A673 (cell line): ENCODE data around the gene TGM5. TPM values are rescaled to one million over a fixed set of nuclear protein-coding genes. Genes with fewer than 3 reads are reported as not detected.

Experiments
- BruUV-seq: library from RNA; stranded (reverse); fragments of 400-500 nt; replicated peaks from 2 replicates; lab custom pipeline; 2021; lab: Mats Ljungman, UMichigan
- CTCF ChIA-PET: fragments of 300-600 bp; sonication (Branson Sonifier 250); formaldehyde crosslinking; loops from one replicate; lab custom pipeline; 2022; ENCODE audit warnings: antibody characterized with exemption; lab: Charles Lee
- POLR2A ChIA-PET: fragments of 300-600 bp; sonication (Branson Sonifier 250); formaldehyde crosslinking; loops from one replicate; lab custom pipeline; 2022; ENCODE audit warnings: antibody characterized with exemption; ENCODE audit not compliant: low non-redundant PET; lab: Charles Lee
- DNase-seq: peaks from one replicate; pipeline ENCODE4 v3.0.0-alpha.2; 2015; ENCODE audit warnings: low spot score
- H3K27ac ChIP-seq: fragments of 200-600 bp; sonication (generic); 2 replicates; pipeline ENCODE4 v1.5.1; 2016; ENCODE audit warnings: mixed run types, low read depth, mild to moderate bottlenecking, mixed read lengths, antibody characterized with exemption, low read length; ENCODE audit not compliant: poor library complexity, severe bottlenecking
- H3K27me3 ChIP-seq: fragments of 200-600 bp; sonication (generic); replicated peaks from 2 replicates; pipeline ENCODE4 v1.6.1; 2017; ENCODE audit warnings: mixed run types, low read depth, mild to moderate bottlenecking, mixed read lengths, antibody characterized with exemption, low read length; ENCODE audit not compliant: insufficient read depth, poor library complexity
- H3K36me3 ChIP-seq: fragments of 200-600 bp; sonication (generic); 2 replicates; pipeline ENCODE4 v1.6.1; 2016; ENCODE audit warnings: mixed run types, mild to moderate bottlenecking, mixed read lengths, antibody characterized with exemption, low read length; ENCODE audit not compliant: insufficient read depth, poor library complexity, severe bottlenecking
- H3K4me1 ChIP-seq: fragments of 200-600 bp; sonication (generic); 2 replicates; pipeline ENCODE4 v1.6.1; 2017; ENCODE audit warnings: mixed run types, mild to moderate bottlenecking, mixed read lengths, antibody characterized with exemption, low read length; ENCODE audit not compliant: insufficient read depth, poor library complexity, severe bottlenecking
- H3K4me3 ChIP-seq: fragments of 200-600 bp; sonication (generic); 2 replicates; pipeline ENCODE4 v1.5.1; 2016; ENCODE audit warnings: low read depth, mixed run types, mild to moderate bottlenecking, mixed read lengths, low read length; ENCODE audit not compliant: poor library complexity, severe bottlenecking
- H3K9me3 ChIP-seq: fragments of 200-600 bp; sonication (generic); 2 replicates; pipeline ENCODE4 v1.6.1; 2016; ENCODE audit warnings: mixed run types, low read depth, mild to moderate bottlenecking, mixed read lengths, antibody characterized with exemption, low read length; ENCODE audit not compliant: poor library complexity, severe bottlenecking
- CTCF ChIP-seq: fragments of 300-800, 200-600 bp; sonication (generic); conservative IDR thresholded peaks from 2 replicates; pipeline ENCODE4 v1.5.1; 2017; ENCODE audit warnings: low read depth, mild to moderate bottlenecking, antibody characterized with exemption, low read length, moderate library complexity, mixed read lengths
- EZH2 ChIP-seq: fragments of 200-600 bp; sonication (generic); IDR thresholded peaks from 2 replicates; pipeline ENCODE4 v1.6.1; 2017; ENCODE audit warnings: borderline replicate concordance, low read depth, mild to moderate bottlenecking, mixed read lengths, antibody characterized with exemption, low read length; ENCODE audit not compliant: poor library complexity, severe bottlenecking
- intact Hi-C: fragments of 100-400 bp; cut with micrococcal nuclease; formaldehyde crosslinking; loops from one replicate; pipeline ENCODE4 v1.10.0; 2022; ENCODE audit not compliant: unreplicated experiment
- total RNA-seq: library from RNA; stranded (reverse); gene quantifications from 2 replicates; pipeline ENCODE4 v1.2.3, GENCODE V29; 2021

Gene TGM5
- total RNA-seq, 1 experiment from 2014 or later: not detected

- H3K4me1 ChIP-seq: no peaks in the 10 kb centered on the region
- ChIA-PET CTCF (interaction anchor here (1.1 kb wide), 1 partner anchor 8 kb away, joined by 4 read pairs; no protein-coding TSS in a partner anchor), POLR2A (no interaction called here)
- TF ChIP-seq CTCF (no peak), EZH2 (no peak)
- intact Hi-C loops: no loop called here
- no peak for DNase-seq
- H3K27me3 ChIP-seq: no peaks in the 10 kb centered on the region
- H3K4me3 ChIP-seq: no peak overlapping the region
- H3K9me3 ChIP-seq: no peaks in the 10 kb centered on the region
- BruUV-seq: no TSS peak
- no peaks in the 10 kb centered on the region for H3K36me3 ChIP-seq
- no peak overlapping the region for H3K27ac ChIP-seq
These were observed 54.4 kb downstream of the TGM5 start for GRCh38 chr15:43212299-43212698.

GRCh38 chr15:43211224-43211735 is 55.4 kb downstream of the TGM5 start:
- intact Hi-C loops: no loop called here
- ChIA-PET CTCF (interaction anchor here (1.2 kb wide), 1 partner anchor 14 kb away, joined by 4 read pairs; no protein-coding TSS in a partner anchor), POLR2A (interaction anchor here (0.6 kb wide), 1 partner anchor 104 kb away, joined by 3 read pairs; no protein-coding TSS in a partner anchor)
- no TSS peak for BruUV-seq
- Histone ChIP-seq H3K27ac (no peak overlapping the region), H3K4me3 (no peak overlapping the region), H3K36me3 (no peaks in the 10 kb centered on the region), H3K4me1 (no peaks in the 10 kb centered on the region), H3K27me3 (no peaks in the 10 kb centered on the region), H3K9me3 (no peaks in the 10 kb centered on the region)
- TF ChIP-seq EZH2 (no peak), CTCF (no peak)
- no peak for DNase-seq

- Histone ChIP-seq H3K9me3 (no peaks in the 10 kb centered on the region), H3K4me1 (no peaks in the 10 kb centered on the region), H3K27me3 (no peaks in the 10 kb centered on the region), H3K4me3 (no peak overlapping the region), H3K36me3 (no peaks in the 10 kb centered on the region), H3K27ac (no peak overlapping the region)
- TF ChIP-seq CTCF (no peak), EZH2 (no peak)
- POLR2A ChIA-PET: interaction anchor here (0.6 kb wide), 1 partner anchor 103 kb away, joined by 3 read pairs; no protein-coding TSS in a partner anchor
- CTCF ChIA-PET: interaction anchor here (1.2 kb wide), 1 partner anchor 15 kb away, joined by 4 read pairs; no protein-coding TSS in a partner anchor
- intact Hi-C loops: no loop called here
- no peak for DNase-seq
- no TSS peak for BruUV-seq
These were observed 55.9 kb downstream of the TGM5 start for GRCh38 chr15:43210807-43211206.
